DND-41 (cell line): Measurements from ENCODE around the gene ABCD3.

Experiments used
- ATAC-seq: fragments of 200-7000 bp; cut with Tn5 transposase; 3 replicates; pipeline ENCODE4 v1.9.1; 2021; ENCODE audit warnings: low read depth; ENCODE audit not compliant: insufficient read depth
- DNase-seq: peaks from one replicate; pipeline ENCODE4 v3.0.0-alpha.2; 2020
- H2AFZ ChIP-seq: 2 replicates; pipeline ENCODE4 v1.6.0; 2012; ENCODE audit warnings: low read depth, low read length
- H3K27ac ChIP-seq: 2 replicates; pipeline ENCODE4 v1.5.1; 2012; ENCODE audit warnings: low read length, inconsistent platforms
- H3K27me3 ChIP-seq: fragments of 200-600 bp; sonication (generic); 2 replicates; pipeline ENCODE4 v1.6.0; 2012; ENCODE audit warnings: low read length, mild to moderate bottlenecking, inconsistent platforms; ENCODE audit not compliant: insufficient read depth, poor library complexity
- H3K36me3 ChIP-seq: 2 replicates; pipeline ENCODE4 v1.5.1; 2012; ENCODE audit warnings: low read length, inconsistent platforms; ENCODE audit not compliant: insufficient read depth
- H3K4me1 ChIP-seq: 2 replicates; pipeline ENCODE4 v1.5.1; 2012; ENCODE audit warnings: mild to moderate bottlenecking, low read length; ENCODE audit not compliant: insufficient read depth
- H3K4me2 ChIP-seq: 2 replicates; pipeline ENCODE4 v1.6.0; 2012; ENCODE audit warnings: mild to moderate bottlenecking, moderate library complexity, low read length, inconsistent platforms; ENCODE audit not compliant: insufficient read depth
- H3K4me3 ChIP-seq, 2 experiments: fragments of 200-600 bp in 1 of 2; shearing (Covaris generic) in 1 of 2; 2 replicates each; pipeline ENCODE4 v1.5.1; 2012 to 2016; ENCODE audit warnings: inconsistent platforms in 2 of 2, low read length in 2 of 2, mild to moderate bottlenecking in 2 of 2, low read depth in 1 of 2, moderate library complexity in 1 of 2
- H3K79me2 ChIP-seq: 2 replicates; pipeline ENCODE4 v1.6.0; 2012; ENCODE audit warnings: low read length, inconsistent platforms; ENCODE audit not compliant: insufficient read depth
- H3K9ac ChIP-seq: 2 replicates; pipeline ENCODE4 v1.6.0; 2012; ENCODE audit warnings: low read depth, mild to moderate bottlenecking, inconsistent platforms, low read length, moderate library complexity
- H3K9me3 ChIP-seq: 2 replicates; pipeline ENCODE4 v1.5.1; 2012; ENCODE audit warnings: low read length, moderate library complexity, mild to moderate bottlenecking, inconsistent platforms; ENCODE audit not compliant: insufficient read depth, severe bottlenecking
- H4K20me1 ChIP-seq: 2 replicates; pipeline ENCODE4 v1.6.0; 2012; ENCODE audit warnings: low read length; ENCODE audit not compliant: insufficient read depth
- CTCF ChIP-seq: IDR thresholded peaks from 2 replicates; pipeline ENCODE4 v1.5.1; 2012; ENCODE audit warnings: borderline replicate concordance, low read length, moderate library complexity, mild to moderate bottlenecking; ENCODE audit not compliant: poor library complexity, severe bottlenecking; ENCODE audit errors: extremely low read depth
- EZH2 ChIP-seq: IDR thresholded peaks from 3 replicates; pipeline ENCODE4 v1.6.1; 2012; ENCODE audit warnings: borderline replicate concordance, low read depth, mild to moderate bottlenecking, moderate library complexity, low read length, inconsistent platforms; ENCODE audit not compliant: severe bottlenecking

Gene ABCD3

GRCh38 chr1:94532077-94532476 lies 113.9 kb downstream of the ABCD3 start:
- no peaks in the 10 kb centered on the region for H3K4me1 ChIP-seq
- H3K4me2 ChIP-seq: no peak overlapping the region
- DNase-seq (no peak), ATAC-seq (no peak; the same call in 2 of the 3 replicates)
- no peak for TF ChIP-seq EZH2
- peak; percentile 12 for TF ChIP-seq CTCF
- H3K9me3 ChIP-seq: no peaks in the 10 kb centered on the region
- no peak overlapping the region for H3K9ac ChIP-seq
- peaks cover 7% of the 10 kb centered on the region for H3K36me3 ChIP-seq
- no peaks in the 10 kb centered on the region for H3K79me2 ChIP-seq
- H3K27ac ChIP-seq: no peak overlapping the region
- H3K27me3 ChIP-seq: no peaks in the 10 kb centered on the region
- no peak overlapping the region for H2AFZ ChIP-seq
- no peak overlapping the region for H3K4me3 ChIP-seq
- no peaks in the 10 kb centered on the region for H4K20me1 ChIP-seq

- peaks cover 6% of the 10 kb centered on the region for H3K36me3 ChIP-seq
- H3K4me2 ChIP-seq: no peak overlapping the region
- no peak overlapping the region for H3K27ac ChIP-seq
Observed at GRCh38 chr1:94535095-94535494, 116.9 kb downstream of the ABCD3 start.

GRCh38 chr1:94535879-94536278 lies 117.7 kb downstream of the ABCD3 start:
- no peak for DNase-seq
- peaks cover 18% of the 10 kb centered on the region for H3K4me1 ChIP-seq
- H3K79me2 ChIP-seq: no peaks in the 10 kb centered on the region
- no peak overlapping the region for H2AFZ ChIP-seq
- H3K9me3 ChIP-seq: no peaks in the 10 kb centered on the region
- H3K9ac ChIP-seq: no peak overlapping the region
- no peak overlapping the region for H3K27ac ChIP-seq
- H3K36me3 ChIP-seq: peaks cover 4% of the 10 kb centered on the region
- no peak overlapping the region for H3K4me2 ChIP-seq
- no peaks in the 10 kb centered on the region for H3K27me3 ChIP-seq
- TF ChIP-seq EZH2: no peak
- no peak for TF ChIP-seq CTCF
- H4K20me1 ChIP-seq: no peaks in the 10 kb centered on the region
- ATAC-seq: no peak
- H3K4me3 ChIP-seq: no peak overlapping the region

More at GRCh38 chr1:94535095-94535494, 116.9 kb downstream of the ABCD3 start:
- DNase-seq (no peak), ATAC-seq (no peak)
- TF ChIP-seq EZH2: no peak
- TF ChIP-seq CTCF: no peak
- H3K27me3 ChIP-seq: no peaks in the 10 kb centered on the region
- H3K4me3 ChIP-seq: no peak overlapping the region
- no peak overlapping the region for H2AFZ ChIP-seq
- H4K20me1 ChIP-seq: no peaks in the 10 kb centered on the region
- H3K9me3 ChIP-seq: no peaks in the 10 kb centered on the region
- no peak overlapping the region for H3K9ac ChIP-seq
- H3K4me1 ChIP-seq: peaks cover 10% of the 10 kb centered on the region; the same call in 1 of the 2 replicates
- no peaks in the 10 kb centered on the region for H3K79me2 ChIP-seq

GRCh38 chr1:94537254-94537653 lies 119.1 kb downstream of the ABCD3 start:
- TF ChIP-seq EZH2: no peak
- no peak for TF ChIP-seq CTCF
- H4K20me1 ChIP-seq: no peaks in the 10 kb centered on the region
- no peak overlapping the region for H3K4me3 ChIP-seq
- no peak for DNase-seq
- H3K4me2 ChIP-seq: no peak overlapping the region
- no peaks in the 10 kb centered on the region for H3K9me3 ChIP-seq
- H3K36me3 ChIP-seq: no peaks in the 10 kb centered on the region; the same call in 1 of the 2 replicates
- H3K79me2 ChIP-seq: no peaks in the 10 kb centered on the region
- H2AFZ ChIP-seq: no peak overlapping the region
- H3K27me3 ChIP-seq: no peaks in the 10 kb centered on the region
- no peak overlapping the region for H3K9ac ChIP-seq
- ATAC-seq: no peak
- no peak overlapping the region for H3K27ac ChIP-seq
- H3K4me1 ChIP-seq: peaks cover 29% of the 10 kb centered on the region
